Measurements from ENCODE around the gene SPOCK1.

- no peak for TF ChIP-seq POLR2A (IDR thresholded peaks at IDR 0.05)
- TF ChIP-seq CTCF (IDR thresholded peaks at IDR 0.05), result no peak
Measured at GRCh38 chr5:137212471-137212870, 286.7 kb downstream of the SPOCK1 start.

Data from transverse colon (tissue), 3 donors.